Astrocyte of the cerebellum (primary cell): ENCODE data around the gene IFNA5.

Experiments used
- DNase-seq: peaks from one replicate; pipeline ENCODE4 v3.0.0-alpha.2; 2011; ENCODE audit warnings: low read depth
- H3K4me3 ChIP-seq: 2 replicates; pipeline ENCODE4 v1.5.1; 2011; ENCODE audit warnings: mild to moderate bottlenecking, low read depth, low read length, moderate library complexity
- CTCF ChIP-seq: IDR thresholded peaks from 2 replicates; pipeline ENCODE4 v1.5.1; 2012; ENCODE audit warnings: low read length, low read depth, moderate library complexity, mild to moderate bottlenecking; ENCODE audit errors: missing control alignments
- in situ Hi-C: cut with HindIII; loops from 2 replicates; pipeline ENCODE4 v1.10.0; 2017; ENCODE audit warnings: low sequenced_read_pairs

The IFNA5 gene

GRCh38 chr9:21305213-21305612 lies at the start of gene IFNA5:
Gene IFNA5, minus strand, starts transcription at chr9:21305313. Its CDS starts 57 bp downstream, at chr9:21305256.
- in situ Hi-C loops: no loop called here
- no peak for TF ChIP-seq CTCF
- no peak within 1 kb of the TSS for H3K4me3 ChIP-seq
- DNase-seq: no peak

- in situ Hi-C loops: no loop called here
- no peak for TF ChIP-seq CTCF
- no peak for DNase-seq
- no peak within 1 kb of the TSS for H3K4me3 ChIP-seq
These were observed 45.7 kb upstream of the IFNA5 start, which contains the start of gene IFNA6 for GRCh38 chr9:21350787-21351186. Gene IFNA6, minus strand, starts transcription at chr9:21350887. Its CDS starts 0 bp downstream, at chr9:21350887.

- DNase-seq: no peak
- H3K4me3 ChIP-seq: no peak overlapping the region
- in situ Hi-C loops: loop anchor here (25.0 kb wide), 1 partner anchor 464 kb away; the partner anchor contains the start of gene MTAP
- no peak for TF ChIP-seq CTCF
These were observed 43.4 kb upstream of the IFNA5 start for GRCh38 chr9:21348430-21348970.

- in situ Hi-C loops: loop anchor here (25.0 kb wide), 1 partner anchor 472 kb away; the partner anchor contains the start of gene MTAP
- TF ChIP-seq CTCF: no peak
- no peak for DNase-seq
- no peak overlapping the region for H3K4me3 ChIP-seq
These were observed 35.6 kb upstream of the IFNA5 start for GRCh38 chr9:21340735-21341134.

- TF ChIP-seq CTCF: no peak
- DNase-seq: no peak
- no peak overlapping the region for H3K4me3 ChIP-seq
- in situ Hi-C loops: loop anchor here (25.0 kb wide), 1 partner anchor 476 kb away; the partner anchor contains the start of gene MTAP
These were observed 31.3 kb upstream of the IFNA5 start for GRCh38 chr9:21336457-21336856.

- in situ Hi-C loops: loop anchor here (5.0 to 25.0 kb wide), 2 partner anchors 67 to 477 kb away; partner anchors contain the start of gene MTAP
- peak within 1 kb of the TSS; percentile 67 for H3K4me3 ChIP-seq
- no peak for TF ChIP-seq CTCF
- peak; percentile 76 for DNase-seq
These were observed 29.9 kb upstream of the IFNA5 start, which contains the start of gene KLHL9 for GRCh38 chr9:21334701-21335632. Gene KLHL9, minus strand, starts transcription at chr9:21335404. Its CDS starts 545 bp downstream, at chr9:21334859.
